GM10266 (cell line): ENCODE data around the gene ARHGAP22.

Experiments used
- DNase-seq: peaks from one replicate; pipeline ENCODE4 v3.0.0; 2012; ENCODE audit errors: extremely low spot score
- TF ChIP-seq, protein P1 (sequence below): IDR thresholded peaks from 2 replicates; pipeline ENCODE4 v1.5.1; 2012; ENCODE audit warnings: mild to moderate bottlenecking, low read depth; ENCODE audit not compliant: control insufficient read depth, insufficient read depth; ENCODE audit errors: missing control alignments

The ARHGAP22 gene, protein sequence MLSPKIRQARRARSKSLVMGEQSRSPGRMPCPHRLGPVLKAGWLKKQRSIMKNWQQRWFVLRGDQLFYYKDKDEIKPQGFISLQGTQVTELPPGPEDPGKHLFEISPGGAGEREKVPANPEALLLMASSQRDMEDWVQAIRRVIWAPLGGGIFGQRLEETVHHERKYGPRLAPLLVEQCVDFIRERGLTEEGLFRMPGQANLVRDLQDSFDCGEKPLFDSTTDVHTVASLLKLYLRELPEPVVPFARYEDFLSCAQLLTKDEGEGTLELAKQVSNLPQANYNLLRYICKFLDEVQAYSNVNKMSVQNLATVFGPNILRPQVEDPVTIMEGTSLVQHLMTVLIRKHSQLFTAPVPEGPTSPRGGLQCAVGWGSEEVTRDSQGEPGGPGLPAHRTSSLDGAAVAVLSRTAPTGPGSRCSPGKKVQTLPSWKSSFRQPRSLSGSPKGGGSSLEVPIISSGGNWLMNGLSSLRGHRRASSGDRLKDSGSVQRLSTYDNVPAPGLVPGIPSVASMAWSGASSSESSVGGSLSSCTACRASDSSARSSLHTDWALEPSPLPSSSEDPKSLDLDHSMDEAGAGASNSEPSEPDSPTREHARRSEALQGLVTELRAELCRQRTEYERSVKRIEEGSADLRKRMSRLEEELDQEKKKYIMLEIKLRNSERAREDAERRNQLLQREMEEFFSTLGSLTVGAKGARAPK

DNA sequence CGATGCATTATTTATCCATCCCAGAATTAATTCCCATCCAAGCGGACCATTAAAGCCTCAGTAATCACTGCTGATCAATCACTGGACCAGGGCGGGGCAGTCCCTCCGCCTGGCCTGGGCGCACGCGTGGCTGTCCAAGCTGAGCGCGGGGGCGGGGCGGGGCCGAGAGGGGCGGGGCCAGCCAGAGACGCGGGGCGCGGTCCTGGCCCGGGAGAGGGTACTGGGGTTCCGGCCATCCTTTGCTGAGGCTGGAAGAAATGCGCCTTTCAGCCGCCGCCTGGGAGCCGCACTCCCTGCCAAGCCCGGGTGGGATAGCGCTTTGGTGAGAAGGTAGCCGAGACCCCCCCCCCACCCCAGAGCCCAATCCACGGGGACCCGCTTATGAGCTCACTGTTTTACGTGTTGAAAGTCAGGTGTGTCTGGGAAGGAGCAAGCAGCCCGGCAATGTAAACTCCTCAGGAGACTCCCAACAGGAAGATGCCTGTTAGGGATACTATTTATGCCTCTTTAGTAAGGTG is at the start of gene ARHGAP22:
Gene ARHGAP22 (minus strand): TSS at position 83 of the 518 bp plus-strand sequence. CDS start 277 bp downstream, outside the sequence.
- TF ChIP-seq, protein P1, sequence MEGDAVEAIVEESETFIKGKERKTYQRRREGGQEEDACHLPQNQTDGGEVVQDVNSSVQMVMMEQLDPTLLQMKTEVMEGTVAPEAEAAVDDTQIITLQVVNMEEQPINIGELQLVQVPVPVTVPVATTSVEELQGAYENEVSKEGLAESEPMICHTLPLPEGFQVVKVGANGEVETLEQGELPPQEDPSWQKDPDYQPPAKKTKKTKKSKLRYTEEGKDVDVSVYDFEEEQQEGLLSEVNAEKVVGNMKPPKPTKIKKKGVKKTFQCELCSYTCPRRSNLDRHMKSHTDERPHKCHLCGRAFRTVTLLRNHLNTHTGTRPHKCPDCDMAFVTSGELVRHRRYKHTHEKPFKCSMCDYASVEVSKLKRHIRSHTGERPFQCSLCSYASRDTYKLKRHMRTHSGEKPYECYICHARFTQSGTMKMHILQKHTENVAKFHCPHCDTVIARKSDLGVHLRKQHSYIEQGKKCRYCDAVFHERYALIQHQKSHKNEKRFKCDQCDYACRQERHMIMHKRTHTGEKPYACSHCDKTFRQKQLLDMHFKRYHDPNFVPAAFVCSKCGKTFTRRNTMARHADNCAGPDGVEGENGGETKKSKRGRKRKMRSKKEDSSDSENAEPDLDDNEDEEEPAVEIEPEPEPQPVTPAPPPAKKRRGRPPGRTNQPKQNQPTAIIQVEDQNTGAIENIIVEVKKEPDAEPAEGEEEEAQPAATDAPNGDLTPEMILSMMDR, result no peak
- DNase-seq, result no peak

DNA sequence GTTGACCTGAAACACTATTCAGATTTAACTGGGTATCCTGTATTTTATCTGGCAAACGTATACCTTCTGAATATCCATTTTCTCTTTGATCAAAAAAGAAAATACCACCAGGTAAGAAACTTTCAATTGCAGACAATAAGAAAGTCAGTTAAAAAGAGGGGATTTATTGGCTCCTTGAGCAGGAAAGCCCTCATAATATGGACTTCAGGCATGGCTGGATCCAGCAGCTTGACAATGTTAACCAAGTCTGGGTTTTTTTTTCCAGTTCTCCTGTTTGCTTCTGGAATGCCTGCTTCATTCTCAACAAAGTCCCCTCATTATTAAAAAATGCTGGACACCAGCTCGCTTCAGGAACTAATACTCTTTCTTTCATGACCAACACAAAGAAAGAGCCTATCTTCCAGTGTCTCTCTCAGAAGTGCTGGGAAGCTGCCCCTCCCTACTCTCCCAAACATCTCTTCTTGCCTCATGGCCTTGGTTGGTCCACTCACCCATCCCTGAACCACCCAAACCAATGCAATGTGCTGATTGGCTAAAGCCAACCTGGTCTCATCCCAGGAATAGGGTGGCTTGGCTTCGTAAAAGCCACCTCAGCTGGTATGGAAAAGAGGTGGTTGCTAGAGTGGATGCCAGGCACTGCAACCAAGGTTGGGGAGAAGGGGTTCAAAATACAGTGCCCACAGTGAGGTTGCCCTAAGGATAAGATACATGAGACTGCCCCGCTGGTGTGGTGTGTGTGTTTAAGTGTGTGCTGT is 49.2 kb upstream of the ARHGAP22 start:
- TF ChIP-seq, protein P1, result no peak
- no peak for DNase-seq

DNA sequence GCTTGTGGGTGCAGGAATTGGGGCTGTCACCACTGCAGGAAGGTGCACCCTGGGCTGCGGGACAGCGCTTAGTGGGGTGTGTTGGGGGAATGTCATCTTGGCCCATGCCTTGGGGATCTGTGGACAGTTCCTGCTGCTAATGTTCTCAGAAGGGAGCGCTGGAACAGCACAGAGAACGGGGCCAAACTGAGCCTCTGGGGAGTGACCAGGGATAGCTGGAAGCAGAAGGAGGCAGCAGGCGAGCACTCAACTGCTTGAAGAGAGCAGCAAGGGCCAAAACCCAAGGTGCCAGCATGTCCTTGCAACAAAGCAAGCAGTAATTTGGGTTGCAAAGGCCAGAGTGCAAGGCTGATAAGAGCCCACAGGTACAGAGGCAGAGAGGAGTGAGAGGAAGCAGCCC is 48.5 kb upstream of the ARHGAP22 start:
- TF ChIP-seq, protein P1, result no peak
- DNase-seq, result no peak

DNA sequence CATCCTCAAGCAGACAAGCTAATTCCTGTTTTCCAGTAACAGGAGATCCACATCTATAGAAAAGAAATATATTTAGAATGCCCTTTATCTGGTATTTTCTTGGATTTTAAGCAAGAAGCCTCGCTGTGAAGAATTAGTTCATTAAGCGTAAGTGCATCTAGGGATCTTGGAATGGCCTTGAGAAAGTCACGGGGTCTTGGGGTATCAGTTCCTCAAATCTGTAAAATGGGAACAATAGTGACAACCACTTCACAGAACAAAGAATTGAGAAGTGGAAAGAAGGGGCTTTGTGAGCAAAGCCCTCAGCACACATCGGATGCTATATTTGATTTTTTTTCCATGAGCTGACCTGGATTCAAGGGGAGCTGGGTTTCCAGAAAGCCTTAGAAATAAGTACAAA is 47.5 kb upstream of the ARHGAP22 start:
- no peak for DNase-seq
- TF ChIP-seq, protein P1, result no peak

DNA sequence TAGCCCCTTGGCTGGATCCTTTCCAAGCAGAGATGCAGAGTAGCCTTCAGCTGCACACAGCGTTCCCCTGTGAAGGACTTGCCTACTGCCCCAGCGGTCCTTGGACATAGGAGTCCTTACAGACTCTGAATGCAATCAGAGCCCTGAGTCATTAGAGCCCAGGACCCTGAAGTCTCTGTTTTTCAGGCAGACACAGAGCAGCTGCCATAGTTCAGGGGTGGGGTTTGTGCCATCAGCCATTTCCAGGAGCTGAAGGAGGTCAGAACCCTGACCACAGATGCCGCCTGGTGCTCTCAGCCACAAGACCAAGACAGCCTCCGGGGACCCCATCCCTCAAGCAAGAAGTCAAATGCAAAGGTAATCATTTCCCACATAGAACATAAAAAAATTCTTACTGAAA is 47.0 kb upstream of the ARHGAP22 start:
- TF ChIP-seq, protein P1, result no peak
- no peak for DNase-seq

DNA sequence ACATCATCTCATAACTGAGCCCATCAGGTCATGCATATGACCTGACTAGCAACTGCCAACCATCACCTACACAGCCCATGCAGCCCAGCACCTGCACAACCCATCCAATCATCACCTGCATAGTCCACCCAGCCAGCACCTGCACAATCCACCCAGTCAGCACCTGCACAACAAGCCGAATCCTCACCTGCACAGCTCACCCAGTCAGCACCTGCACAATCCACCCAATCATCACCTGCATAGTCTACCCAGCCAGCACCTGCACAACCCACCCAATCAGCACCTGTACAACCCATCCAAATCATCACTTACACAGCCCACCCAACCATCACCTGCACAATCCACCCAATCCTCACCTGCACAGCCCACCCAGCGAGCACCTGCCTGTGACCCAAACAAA is 46.4 kb upstream of the ARHGAP22 start:
- TF ChIP-seq, protein P1, result no peak
- DNase-seq, result no peak
